Liver (tissue), 9 donors: ENCODE data around the gene SIMC1. TPM values are rescaled to one million over a fixed set of nuclear protein-coding genes. Genes with fewer than 3 reads are reported as not detected.
"Not testable (repeated sequence)": the region's sequence is repeated elsewhere in the genome, so short reads cannot be mapped to it uniquely, and the experiment has no call there.

Experiments
- DNase-seq: peaks from one replicate; pipeline ENCODE4 v3.0.0-alpha.2; 2017; ENCODE audit warnings: low spot score
- H3K27ac ChIP-seq, 2 donors: one replicate each; pipeline ENCODE4 v1.7.0; 2013; ENCODE audit warnings: inconsistent platforms in 2 of 2, low read length in 2 of 2, control low read depth in 1 of 2, low read depth in 1 of 2, mild to moderate bottlenecking in 1 of 2
- H3K27me3 ChIP-seq, 4 donors: one replicate each; pipeline versions ENCODE4 v1.6.1 to v1.7.0; 2013; ENCODE audit warnings: low read length in 3 of 4, inconsistent platforms in 1 of 4, mild to moderate bottlenecking in 1 of 4, moderate library complexity in 1 of 4; ENCODE audit not compliant: control insufficient read depth in 4 of 4, insufficient read depth in 4 of 4
- H3K36me3 ChIP-seq, 4 donors: one replicate each; pipeline versions ENCODE4 v1.6.1 to v1.7.0; 2013; ENCODE audit warnings: low read length in 3 of 4, mild to moderate bottlenecking in 3 of 4, low read depth in 1 of 4, moderate library complexity in 1 of 4; ENCODE audit not compliant: control insufficient read depth in 4 of 4, insufficient read depth in 3 of 4
- H3K4me1 ChIP-seq, 4 donors: one replicate each; pipeline versions ENCODE4 v1.6.1 to v1.7.0; 2013; ENCODE audit warnings: low read length in 3 of 4, mild to moderate bottlenecking in 3 of 4, moderate library complexity in 1 of 4; ENCODE audit not compliant: control insufficient read depth in 4 of 4, insufficient read depth in 4 of 4
- H3K4me3 ChIP-seq, 3 donors: one replicate each; pipeline versions ENCODE4 v1.6.1 to v1.7.0; 2013; ENCODE audit warnings: low read length in 3 of 3, control low read depth in 1 of 3, low read depth in 1 of 3, mild to moderate bottlenecking in 1 of 3
- H3K9ac ChIP-seq, 2 donors: one replicate each; pipeline ENCODE4 v1.7.0; 2013; ENCODE audit warnings: low read length in 2 of 2, mild to moderate bottlenecking in 2 of 2, moderate library complexity in 2 of 2, control low read depth in 1 of 2, low read depth in 1 of 2
- H3K9me3 ChIP-seq, 4 donors: one replicate each; pipeline versions ENCODE4 v1.6.1 to v1.7.0; 2013; ENCODE audit warnings: low read length in 3 of 4; ENCODE audit not compliant: control insufficient read depth in 4 of 4
- GABPA ChIP-seq, 2 donors: IDR thresholded peaks in 1 of 2; conservative IDR thresholded peaks in 1 of 2; 2 replicates each; pipeline ENCODE4 v1.6.1; 2016; ENCODE audit warnings: antibody characterized with exemption in 2 of 2, mild to moderate bottlenecking in 1 of 2, moderate library complexity in 1 of 2
- HNF4A ChIP-seq, 2 donors: conservative IDR thresholded peaks; 2 replicates each; pipeline ENCODE4 v1.6.1; 2016; ENCODE audit warnings: antibody characterized with exemption in 2 of 2, mild to moderate bottlenecking in 2 of 2
- NR2F2 ChIP-seq: IDR thresholded peaks from 2 replicates; pipeline ENCODE4 v1.6.1; 2016; ENCODE audit warnings: antibody characterized with exemption
- RXRA ChIP-seq, 2 donors: IDR thresholded peaks; 2 replicates each; pipeline ENCODE4 v1.6.1; 2017 to 2018; ENCODE audit warnings: antibody characterized with exemption in 2 of 2, mild to moderate bottlenecking in 1 of 2
- SP1 ChIP-seq: IDR thresholded peaks from 2 replicates; pipeline ENCODE4 v1.6.1; 2018; ENCODE audit warnings: antibody characterized with exemption, mild to moderate bottlenecking
- YY1 ChIP-seq: IDR thresholded peaks from 2 replicates; pipeline ENCODE4 v1.6.1; 2016; ENCODE audit warnings: antibody characterized with exemption, mild to moderate bottlenecking
- WGBS: extraction: QIAGEN DNeasy Blood & Tissue Kit; methylation state at CpG from one replicate; pipeline ENCODE4 v1.1.7; 2013; 5-methylcytosine and 5-hydroxymethylcytosine counted together
- polyA plus RNA-seq, 2 donors: library from polyadenylated mRNA; stranded (reverse) in 1 of 2; unstranded in 1 of 2; fragments of 200-250 nt in 1 of 2; fragments of >200 nt in 1 of 2; fragmentation: Nextera tagmentation in 1 of 2; extraction: Ambion mirVana in 1 of 2; gene quantifications; one replicate each; pipeline versions ENCODE4 v1.2.1 to v1.2.3, GENCODE V29; 2013 to 2015
- total RNA-seq, 2 donors: library from RNA; depleted of rRNA; stranded (reverse); fragments of >200 nt; gene quantifications; one replicate each; pipeline ENCODE4 v1.2.3, GENCODE V29; 2014
- donor health status: healthy.
- donor health status: healthy.
- donor health status: healthy.
- donor health status: healthy.
- donor health status: healthy.

The SIMC1 gene
- total and polyA plus RNA-seq, 4 donors: 2.5 to 8.9 (median 6.2) TPM

- not testable (repeated sequence) for H3K36me3 ChIP-seq, H3K9me3 ChIP-seq, H3K4me1 ChIP-seq, H3K9ac ChIP-seq, H3K4me3 ChIP-seq, H3K27me3 ChIP-seq
- WGBS: 39% methylated on average over 9 of the region's 9 CpGs
- H3K27ac ChIP-seq: peak overlapping the region; percentile 46 to 74
- peak in 1 of 2 donors; percentile 29 for TF ChIP-seq GABPA (IDR thresholded peaks at IDR 0.05 in 1 of 2, conservative IDR thresholded peaks at IDR 0.05 in 1 of 2)
- TF ChIP-seq SP1: peak; percentile 62
- peak; percentile 60 to 61 for TF ChIP-seq RXRA (IDR thresholded peaks at IDR 0.05)
- peak; percentile 54 to 63 for TF ChIP-seq HNF4A (conservative IDR thresholded peaks at IDR 0.05)
- peak; percentile 25 for TF ChIP-seq YY1
- TF ChIP-seq NR2F2: peak; percentile 61
- DNase-seq: peak; percentile 49
Observed at GRCh38 chr5:176216393-176216916, 21.8 kb upstream of the SIMC1 start.

DNA sequence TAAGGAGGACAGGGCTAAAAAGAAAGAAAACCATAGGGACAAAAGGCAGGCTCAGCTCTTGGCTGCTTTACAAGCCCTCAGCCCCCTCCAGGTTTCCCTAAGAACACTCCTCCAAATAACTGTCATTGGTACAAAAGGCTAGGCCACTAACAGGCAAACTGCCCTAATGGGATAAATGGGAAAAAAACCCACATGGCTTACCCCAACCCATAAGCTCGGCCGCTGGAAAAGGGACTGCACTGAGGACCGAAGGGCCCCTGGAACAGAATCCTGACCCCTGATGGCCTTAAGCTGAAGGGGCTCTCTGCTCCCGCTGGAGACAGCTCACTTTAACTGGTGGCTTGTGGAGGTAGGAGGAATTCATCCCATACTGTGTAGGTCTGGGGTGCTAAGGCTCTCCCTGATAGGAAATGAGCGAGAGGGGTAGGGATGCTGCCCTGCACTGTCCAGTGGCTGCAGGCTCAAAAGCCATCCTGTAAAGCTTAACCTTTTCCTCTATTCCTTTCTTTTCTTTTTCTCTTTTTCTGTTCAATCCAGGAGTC lies 21.0 kb upstream of the SIMC1 start:
- not testable (repeated sequence) for H3K27me3 ChIP-seq, H3K27ac ChIP-seq, H3K4me3 ChIP-seq, H3K9me3 ChIP-seq, H3K36me3 ChIP-seq, DNase-seq, H3K9ac ChIP-seq, H3K4me1 ChIP-seq
- WGBS: 91% methylated on average over 4 of the region's 5 CpGs

GRCh38 chr5:176217764-176218163 lies 20.5 kb upstream of the SIMC1 start:
- not testable (repeated sequence) for H3K27ac ChIP-seq, H3K27me3 ChIP-seq, H3K9ac ChIP-seq, H3K4me1 ChIP-seq, DNase-seq, H3K36me3 ChIP-seq, H3K4me3 ChIP-seq, H3K9me3 ChIP-seq
- WGBS: 51% methylated on average over 2 of the region's 2 CpGs

DNA sequence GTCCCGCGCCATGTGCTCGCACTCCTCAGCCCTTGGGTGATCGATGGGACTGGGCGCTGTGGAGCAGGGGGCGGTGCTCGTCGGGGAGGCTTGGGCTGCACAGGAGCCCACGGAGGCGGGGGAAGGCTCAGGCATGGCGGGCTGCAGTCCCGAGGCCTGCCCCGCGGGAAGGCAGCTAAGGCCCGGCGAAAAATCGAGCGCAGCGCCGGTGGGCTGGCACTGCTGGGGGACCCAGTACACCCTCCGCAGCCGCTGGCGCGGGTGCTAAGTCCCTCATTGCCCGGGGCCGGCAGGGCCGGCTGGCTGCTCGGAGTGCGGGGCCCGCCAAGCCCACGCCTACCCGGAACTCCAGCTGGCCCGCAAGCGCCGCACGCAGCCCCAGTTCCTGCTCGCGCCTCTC lies 16.2 kb upstream of the SIMC1 start:
- H3K9ac ChIP-seq, H3K9me3 ChIP-seq, H3K4me1 ChIP-seq, H3K27ac ChIP-seq, H3K36me3 ChIP-seq, DNase-seq, H3K4me3 ChIP-seq, H3K27me3 ChIP-seq: not testable (repeated sequence)
- 97% methylated on average over 36 of the region's 38 CpGs for whole genome bisulfite sequencing

GRCh38 chr5:176228358-176228757 lies 9.9 kb upstream of the SIMC1 start:
- H3K9ac ChIP-seq, H3K4me1 ChIP-seq, H3K27me3 ChIP-seq, H3K36me3 ChIP-seq, DNase-seq, H3K9me3 ChIP-seq, H3K27ac ChIP-seq, H3K4me3 ChIP-seq: not testable (repeated sequence)
- WGBS: 74% methylated on average over 1 of the region's 1 CpG
